Measurements from ENCODE around the gene CILP.

The CILP gene

DNA sequence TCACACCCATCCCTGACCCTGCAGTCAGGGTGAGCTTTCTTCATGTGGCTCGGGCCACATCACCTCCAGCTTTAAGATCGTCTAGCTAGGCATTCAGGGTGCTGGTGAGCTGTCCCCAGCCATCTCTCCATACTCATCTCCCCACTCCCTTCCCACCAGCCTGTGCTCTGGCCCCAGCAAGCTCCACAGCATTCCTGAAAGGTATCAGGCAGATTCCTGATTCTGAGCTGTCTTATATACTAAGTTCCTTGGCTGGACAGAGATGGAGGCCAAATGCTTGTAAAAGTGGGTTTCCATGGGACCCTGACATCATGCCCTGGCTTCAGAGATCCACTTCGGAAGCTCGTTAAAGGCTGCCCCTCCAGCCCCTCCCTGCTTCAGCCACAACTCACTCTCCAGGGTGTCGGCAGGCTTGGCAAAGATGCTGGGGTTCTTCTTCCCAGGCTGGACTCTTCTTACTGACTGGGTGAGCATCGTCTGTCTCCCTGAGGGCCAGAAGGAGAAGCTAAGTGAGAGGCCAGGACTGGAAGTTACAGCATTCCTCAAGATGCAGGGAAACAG is 3.9 kb downstream of the CILP start:
- Histone ChIP-seq H3K4me3 (ENCODE audit: low read depth, low read length) (no peak overlapping the region), H3K36me3 (replicated peaks) (no peaks in the 10 kb centered on the region), H3K27ac (no peak overlapping the region), H3K27me3 (replicated peaks) (no peaks in the 10 kb centered on the region)
- in situ Hi-C loops (cut with HindIII; ENCODE audit: low pct_ligation_motif_present, low sequenced_read_pairs): no loop called here
- DNase-seq: no peak
- TF ChIP-seq, protein P1, sequence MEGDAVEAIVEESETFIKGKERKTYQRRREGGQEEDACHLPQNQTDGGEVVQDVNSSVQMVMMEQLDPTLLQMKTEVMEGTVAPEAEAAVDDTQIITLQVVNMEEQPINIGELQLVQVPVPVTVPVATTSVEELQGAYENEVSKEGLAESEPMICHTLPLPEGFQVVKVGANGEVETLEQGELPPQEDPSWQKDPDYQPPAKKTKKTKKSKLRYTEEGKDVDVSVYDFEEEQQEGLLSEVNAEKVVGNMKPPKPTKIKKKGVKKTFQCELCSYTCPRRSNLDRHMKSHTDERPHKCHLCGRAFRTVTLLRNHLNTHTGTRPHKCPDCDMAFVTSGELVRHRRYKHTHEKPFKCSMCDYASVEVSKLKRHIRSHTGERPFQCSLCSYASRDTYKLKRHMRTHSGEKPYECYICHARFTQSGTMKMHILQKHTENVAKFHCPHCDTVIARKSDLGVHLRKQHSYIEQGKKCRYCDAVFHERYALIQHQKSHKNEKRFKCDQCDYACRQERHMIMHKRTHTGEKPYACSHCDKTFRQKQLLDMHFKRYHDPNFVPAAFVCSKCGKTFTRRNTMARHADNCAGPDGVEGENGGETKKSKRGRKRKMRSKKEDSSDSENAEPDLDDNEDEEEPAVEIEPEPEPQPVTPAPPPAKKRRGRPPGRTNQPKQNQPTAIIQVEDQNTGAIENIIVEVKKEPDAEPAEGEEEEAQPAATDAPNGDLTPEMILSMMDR (IDR thresholded peaks at IDR 0.05; ENCODE audit: low read depth, low read length, missing control alignments): no peak

DNA sequence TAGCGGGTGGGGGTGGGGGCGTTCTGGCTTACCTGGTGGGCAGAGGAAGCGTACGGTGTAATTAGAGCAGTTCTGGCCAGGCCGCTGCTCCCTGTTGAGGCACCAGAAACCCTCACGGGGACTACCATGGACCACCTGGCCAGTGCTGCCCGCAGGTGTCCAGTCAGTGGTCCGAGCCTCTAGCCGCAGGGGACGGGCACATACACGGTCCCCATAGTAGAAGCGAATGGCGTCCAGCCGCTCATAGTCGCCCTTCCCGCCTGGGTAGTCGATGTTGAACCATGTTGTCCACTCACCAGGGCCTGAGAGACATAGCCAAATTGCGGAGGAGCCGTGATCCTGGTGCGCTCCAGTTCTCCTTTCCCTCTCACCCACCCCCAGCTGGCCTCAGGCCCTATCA is 4.5 kb downstream of the CILP start:
- no peak for DNase-seq
- TF ChIP-seq, protein P1 (IDR thresholded peaks at IDR 0.05; ENCODE audit: low read depth, low read length, missing control alignments): no peak
- H3K4me3 ChIP-seq (ENCODE audit: low read depth, low read length): no peak overlapping the region
- no peak overlapping the region for H3K27ac ChIP-seq
- H3K36me3 ChIP-seq (replicated peaks): no peaks in the 10 kb centered on the region
- no peaks in the 10 kb centered on the region for H3K27me3 ChIP-seq (replicated peaks)
- in situ Hi-C loops (cut with HindIII; ENCODE audit: low pct_ligation_motif_present, low sequenced_read_pairs): no loop called here

GRCh38 chr15:65204931-65205660 is 6.2 kb downstream of the CILP start:
- in situ Hi-C loops (cut with HindIII; ENCODE audit: low pct_ligation_motif_present, low sequenced_read_pairs): no loop called here
- Histone ChIP-seq H3K36me3 (replicated peaks) (no peaks in the 10 kb centered on the region), H3K27me3 (replicated peaks) (no peaks in the 10 kb centered on the region), H3K4me3 (ENCODE audit: low read depth, low read length) (no peak overlapping the region), H3K27ac (no peak overlapping the region)
- no peak for DNase-seq
- TF ChIP-seq, protein P1 (IDR thresholded peaks at IDR 0.05; ENCODE audit: low read depth, low read length, missing control alignments): no peak

- in situ Hi-C loops (cut with HindIII; ENCODE audit: low pct_ligation_motif_present, low sequenced_read_pairs): no loop called here
Observed at GRCh38 chr15:65204236-65204930, 6.9 kb downstream of the CILP start.

DNA sequence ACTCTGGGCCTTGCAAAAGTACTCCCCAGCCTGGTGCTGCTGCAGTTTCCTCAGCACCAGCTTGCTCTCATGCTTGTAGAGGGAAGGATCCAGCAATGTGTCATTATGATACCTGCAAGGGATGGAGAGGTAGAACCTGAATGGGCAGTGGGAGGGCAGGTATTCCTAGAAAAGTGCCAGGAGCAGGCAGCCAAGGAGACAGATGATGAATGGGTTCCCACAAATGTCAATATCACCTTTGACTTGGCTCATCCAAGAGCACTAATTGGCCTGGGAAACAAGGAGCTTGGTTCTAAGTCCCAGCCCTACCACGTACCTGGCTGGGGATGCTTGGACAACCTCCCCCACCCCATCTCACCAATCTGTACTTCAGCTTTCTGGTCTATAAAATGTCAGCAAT is 9.4 kb downstream of the CILP start:
- Histone ChIP-seq H3K27me3 (replicated peaks) (no peaks in the 10 kb centered on the region), H3K4me3 (ENCODE audit: low read depth, low read length) (no peak overlapping the region), H3K36me3 (replicated peaks) (no peaks in the 10 kb centered on the region), H3K27ac (no peak overlapping the region)
- in situ Hi-C loops (cut with HindIII; ENCODE audit: low pct_ligation_motif_present, low sequenced_read_pairs): no loop called here
- DNase-seq: no peak
- TF ChIP-seq, protein P1 (IDR thresholded peaks at IDR 0.05; ENCODE audit: low read depth, low read length, missing control alignments): no peak

More at GRCh38 chr15:65204236-65204930, 6.9 kb downstream of the CILP start:
- TF ChIP-seq, protein P1 (IDR thresholded peaks at IDR 0.05; ENCODE audit: low read depth, low read length, missing control alignments): no peak
- Histone ChIP-seq H3K27ac (no peak overlapping the region), H3K27me3 (replicated peaks) (no peaks in the 10 kb centered on the region), H3K4me3 (ENCODE audit: low read depth, low read length) (no peak overlapping the region), H3K36me3 (replicated peaks) (no peaks in the 10 kb centered on the region)
- DNase-seq: no peak

Data from brain microvascular endothelial cell (primary cell).